OCI-LY1 (cell line): ENCODE data around the gene DNAJC8.

ENCODE experiments used
- H2AFZ ChIP-seq: fragments of 200-600 bp; sonication (generic), shearing (Covaris generic); 2 replicates; pipeline ENCODE4 v1.6.0; 2014; ENCODE audit warnings: antibody characterized with exemption, mild to moderate bottlenecking, low read length
- H3F3A ChIP-seq: fragments of 200-600 bp; sonication (generic), shearing (Covaris generic); 2 replicates; pipeline ENCODE4 v1.6.0; 2014; ENCODE audit warnings: mild to moderate bottlenecking, antibody characterized with exemption, low read length, moderate library complexity; ENCODE audit not compliant: insufficient read depth
- H3K27ac ChIP-seq: fragments of 200-600 bp; sonication (generic); 2 replicates; pipeline ENCODE4 v1.5.1; 2014; ENCODE audit warnings: low read length, mixed run types, mild to moderate bottlenecking, low read depth; ENCODE audit not compliant: poor library complexity, severe bottlenecking
- H3K27me3 ChIP-seq: fragments of 200-600 bp; sonication (generic); 2 replicates; pipeline ENCODE4 v1.6.0; 2014; ENCODE audit warnings: antibody characterized with exemption, mild to moderate bottlenecking, low read length, moderate library complexity; ENCODE audit not compliant: insufficient read depth
- H3K36me3 ChIP-seq: fragments of 200-600 bp; sonication (generic); 2 replicates; pipeline ENCODE4 v1.6.1; 2014; ENCODE audit warnings: mild to moderate bottlenecking, antibody characterized with exemption, low read length, moderate library complexity, mixed read lengths; ENCODE audit not compliant: insufficient read depth
- H3K4me1 ChIP-seq: fragments of 200-600 bp; sonication (generic); 2 replicates; pipeline ENCODE4 v1.5.1; 2014; ENCODE audit warnings: mild to moderate bottlenecking, low read length, moderate library complexity; ENCODE audit not compliant: insufficient read depth, severe bottlenecking
- H3K4me2 ChIP-seq: fragments of 200-600 bp; sonication (generic), shearing (Covaris generic); 2 replicates; pipeline ENCODE4 v1.6.1; 2014; ENCODE audit warnings: low read length
- H3K4me3 ChIP-seq: fragments of 200-600 bp; sonication (generic); 2 replicates; pipeline ENCODE4 v1.5.1; 2014; ENCODE audit warnings: low read length, low read depth, mild to moderate bottlenecking, mixed read lengths; ENCODE audit not compliant: poor library complexity, severe bottlenecking
- H3K79me2 ChIP-seq: fragments of 200-600 bp; shearing (Covaris generic); 2 replicates; pipeline ENCODE4 v1.6.1; 2016; ENCODE audit warnings: mixed run types, low read length, mixed read lengths; ENCODE audit not compliant: insufficient read depth
- H3K9ac ChIP-seq: fragments of 200-600 bp; sonication (generic), shearing (Covaris generic); 2 replicates; pipeline ENCODE4 v1.6.1; 2014; ENCODE audit warnings: mild to moderate bottlenecking, low read length, mixed read lengths
- H3K9me2 ChIP-seq: fragments of 200-600 bp; sonication (generic), shearing (Covaris generic); 2 replicates; pipeline ENCODE4 v1.6.1; 2014; ENCODE audit warnings: low read depth, mild to moderate bottlenecking, low read length, mixed read lengths
- H3K9me3 ChIP-seq: fragments of 200-600 bp; shearing (Covaris generic); 2 replicates; pipeline ENCODE4 v1.6.1; 2014; ENCODE audit warnings: low read length, mixed read lengths
- H4K20me1 ChIP-seq: fragments of 200-600 bp; sonication (generic), shearing (Covaris generic); 2 replicates; pipeline ENCODE4 v1.6.0; 2016; ENCODE audit warnings: mild to moderate bottlenecking, low read length; ENCODE audit not compliant: insufficient read depth
- CTCF ChIP-seq: fragments of 200-600 bp; sonication (generic), shearing (Covaris generic); IDR thresholded peaks from 2 replicates; pipeline ENCODE4 v1.5.1; 2017; ENCODE audit warnings: mild to moderate bottlenecking, antibody characterized with exemption, low read length, moderate library complexity, mixed read lengths
- EZH2 ChIP-seq: fragments of 200-600 bp; sonication (generic), shearing (Covaris generic); IDR thresholded peaks from 2 replicates; pipeline ENCODE4 v1.8.0; 2017; ENCODE audit warnings: borderline replicate concordance, mixed run types, mild to moderate bottlenecking, antibody characterized with exemption, low read length, moderate library complexity, mixed read lengths

Gene DNAJC8

GRCh38 chr1:28157894-28158293 is 74.9 kb downstream of the DNAJC8 start:
- H3K4me2 ChIP-seq = no peak overlapping the region
- H3K9me2 ChIP-seq = no peaks in the 10 kb centered on the region
- no peaks in the 10 kb centered on the region for H3F3A ChIP-seq
- H3K27me3 ChIP-seq = no peaks in the 10 kb centered on the region
- H3K79me2 ChIP-seq = no peaks in the 10 kb centered on the region
- no peaks in the 10 kb centered on the region for H3K9me3 ChIP-seq
- H3K4me3 ChIP-seq = no peak overlapping the region
- no peaks in the 10 kb centered on the region for H3K4me1 ChIP-seq
- no peak for TF ChIP-seq CTCF
- TF ChIP-seq EZH2 = no peak
- no peak overlapping the region for H3K27ac ChIP-seq
- H3K36me3 ChIP-seq = no peaks in the 10 kb centered on the region
- no peak overlapping the region for H3K9ac ChIP-seq
- no peaks in the 10 kb centered on the region for H4K20me1 ChIP-seq
- no peak overlapping the region for H2AFZ ChIP-seq

GRCh38 chr1:28156821-28157220 is 76.0 kb downstream of the DNAJC8 start:
- H4K20me1 ChIP-seq = no peaks in the 10 kb centered on the region
- H3F3A ChIP-seq = no peaks in the 10 kb centered on the region
- no peaks in the 10 kb centered on the region for H3K9me3 ChIP-seq
- H3K4me2 ChIP-seq = no peak overlapping the region
- H3K36me3 ChIP-seq = no peaks in the 10 kb centered on the region
- no peaks in the 10 kb centered on the region for H3K9me2 ChIP-seq
- H3K4me3 ChIP-seq = no peak overlapping the region
- no peak overlapping the region for H3K9ac ChIP-seq
- H3K4me1 ChIP-seq = peaks cover 4% of the 10 kb centered on the region
- H3K27me3 ChIP-seq = no peaks in the 10 kb centered on the region
- TF ChIP-seq EZH2 (no peak), CTCF (no peak)
- H2AFZ ChIP-seq = no peak overlapping the region
- no peaks in the 10 kb centered on the region for H3K79me2 ChIP-seq
- no peak overlapping the region for H3K27ac ChIP-seq

- Histone ChIP-seq H3K27me3 (no peaks in the 10 kb centered on the region), H3K36me3 (no peaks in the 10 kb centered on the region), H3K9me3 (no peaks in the 10 kb centered on the region), H3K4me3 (no peak overlapping the region), H3K9me2 (no peaks in the 10 kb centered on the region), H4K20me1 (no peaks in the 10 kb centered on the region), H3K79me2 (no peaks in the 10 kb centered on the region), H3K4me2 (no peak overlapping the region), H3K27ac (no peak overlapping the region), H3K4me1 (peaks cover 10% of the 10 kb centered on the region), H3K9ac (no peak overlapping the region), H2AFZ (no peak overlapping the region), H3F3A (no peaks in the 10 kb centered on the region)
- TF ChIP-seq EZH2 (no peak), CTCF (no peak)
Measured at GRCh38 chr1:28155628-28156027, 77.2 kb downstream of the DNAJC8 start.
